Ishikawa (cell line): ENCODE measurements around the gene TTC31.

Source experiments
- CEBPB ChIP-seq: IDR thresholded peaks from 2 replicates; pipeline ENCODE4 v1.6.1; 2012
- EGR1 ChIP-seq: IDR thresholded peaks from 2 replicates; pipeline ENCODE4 v1.6.1; 2012
- RAD21 ChIP-seq: IDR thresholded peaks from 2 replicates; pipeline ENCODE4 v1.6.1; 2012; ENCODE audit warnings: low read depth

DNA sequence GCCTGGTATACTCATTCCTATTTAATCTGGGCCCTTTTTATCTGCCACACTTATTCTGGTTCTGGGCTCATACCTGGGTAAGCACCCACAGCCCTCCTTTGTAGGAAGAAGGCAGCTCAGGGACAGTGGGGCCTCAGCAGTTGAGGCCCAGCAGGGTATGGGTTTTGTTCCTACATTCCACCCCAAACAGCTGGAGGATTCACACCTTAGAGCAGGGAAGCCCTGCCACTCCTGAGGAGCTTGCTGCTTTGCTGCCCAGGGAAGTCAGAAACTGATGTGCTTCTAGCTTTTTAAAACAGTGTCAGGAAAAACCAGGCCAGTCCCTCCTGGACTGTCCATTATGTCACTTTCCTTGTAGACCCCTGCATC lies 17.7 kb downstream of the TTC31 start:
- TF ChIP-seq EGR1 (no peak), CEBPB (no peak), RAD21 (no peak)
